NCI-H524 treated with DMSO at 0.1 percent for 48 hours (cell line): ENCODE measurements around the gene XCR1.
A peak's percentile ranks its signal among the peaks of the same experiment; 100 is the strongest.
"Not testable (repeated sequence)": the region's sequence is repeated elsewhere in the genome, so short reads cannot be mapped to it uniquely, and the experiment has no call there.

Experiments
- DNase-seq: peaks from one replicate; lab custom pipeline; 2025; lab: John Stamatoyannopoulos, UW

XCR1 gene

GRCh38 chr3:46027021-46027705 is at the start of gene XCR1:
Gene XCR1 (minus strand): TSS chr3:46027483. CDS start chr3:46021947, 5,536 bp downstream.
- DNase-seq: no peak

DNA sequence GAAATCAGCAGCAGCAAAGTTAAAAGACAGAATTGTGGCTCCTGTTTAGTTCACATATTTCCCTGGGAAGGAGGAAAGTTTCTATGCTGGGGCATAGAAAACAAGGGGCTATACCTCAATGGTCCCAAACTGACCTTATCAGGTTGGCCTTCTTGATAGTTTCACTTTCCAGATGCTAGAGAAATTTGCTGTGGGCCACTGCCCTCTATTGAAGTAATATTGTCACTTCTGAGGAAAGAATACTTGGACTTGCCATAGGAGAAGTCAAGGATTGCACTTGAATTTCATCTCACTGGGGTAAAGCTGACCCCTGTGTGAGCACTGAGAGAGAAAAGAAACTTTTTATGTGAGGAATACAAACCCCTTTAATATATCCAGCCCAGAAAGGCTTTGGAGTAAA is 49.3 kb upstream of the XCR1 start:
- no peak for DNase-seq

DNA sequence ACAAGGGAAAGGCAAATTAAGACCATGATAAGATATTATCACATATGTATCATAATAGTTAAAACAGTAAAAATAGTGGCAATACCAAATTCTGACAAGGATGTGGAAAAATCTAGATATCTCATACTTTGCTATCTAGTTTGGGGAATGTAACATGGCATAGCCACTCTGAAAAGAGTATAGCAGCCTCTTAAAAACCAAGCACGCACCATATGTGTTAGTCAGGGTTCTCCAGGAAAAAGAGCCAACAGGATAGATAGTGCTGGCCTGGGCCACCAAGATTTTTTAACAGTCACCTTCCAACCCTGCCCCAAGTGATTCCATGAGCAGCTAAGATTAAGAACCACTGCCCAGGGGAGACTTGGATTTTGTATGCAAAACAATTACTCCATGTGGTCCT is 48.5 kb upstream of the XCR1 start:
- no peak for DNase-seq

DNA sequence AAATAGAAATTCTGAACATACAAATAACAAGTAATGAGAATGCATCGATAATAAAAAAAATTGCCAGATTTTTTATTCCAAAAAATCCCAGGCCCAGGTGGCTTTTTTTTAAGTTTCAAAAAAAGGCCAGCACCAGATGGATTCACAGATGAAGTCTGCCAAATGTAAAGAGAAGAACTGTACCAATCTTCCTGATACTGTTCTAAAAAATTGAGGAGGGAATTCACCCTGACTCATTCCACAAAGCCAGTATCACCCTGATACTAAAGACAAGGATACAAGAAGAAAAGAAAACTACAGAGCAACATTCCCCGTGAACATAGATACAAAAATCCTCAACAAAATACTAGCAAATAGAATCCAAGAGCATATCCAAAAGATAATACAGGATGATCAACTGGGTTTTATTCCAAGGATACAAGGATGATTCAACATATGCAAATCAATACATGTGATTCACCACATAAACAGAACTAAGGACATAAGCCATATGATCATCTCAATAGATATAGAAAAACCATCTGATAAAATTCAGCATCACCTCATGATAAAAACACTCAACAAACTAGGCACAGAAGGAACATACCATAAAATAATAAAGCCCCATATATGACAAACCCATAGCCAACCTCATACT is 44.1 kb upstream of the XCR1 start:
- no peak for DNase-seq

- DNase-seq: no peak
Observed at GRCh38 chr3:46070595-46071093, 43.4 kb upstream of the XCR1 start.

GRCh38 chr3:46068501-46068900 is 41.2 kb upstream of the XCR1 start:
- DNase-seq: no peak

DNA sequence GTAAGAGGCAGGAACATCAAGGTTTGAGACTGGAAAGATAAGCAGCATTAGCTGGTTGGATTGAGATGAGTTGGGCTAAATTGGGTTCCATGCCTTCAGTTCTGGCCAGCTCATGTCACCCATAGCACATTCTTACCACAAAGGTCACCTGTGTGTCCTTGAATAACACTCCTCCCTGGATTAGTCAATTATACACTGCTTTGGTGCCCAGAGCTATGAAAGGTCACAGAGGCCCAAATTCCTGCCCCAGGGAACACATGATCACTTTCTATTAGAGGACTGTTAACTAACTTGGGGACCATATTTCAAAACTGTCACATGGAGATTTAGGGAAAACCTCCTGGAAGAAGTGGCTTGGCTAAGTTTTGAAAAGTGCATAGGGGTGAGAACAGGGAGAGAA is 40.1 kb upstream of the XCR1 start:
- no peak for DNase-seq

- DNase-seq: no peak
Observed at GRCh38 chr3:46065750-46066256, 38.5 kb upstream of the XCR1 start.

DNA sequence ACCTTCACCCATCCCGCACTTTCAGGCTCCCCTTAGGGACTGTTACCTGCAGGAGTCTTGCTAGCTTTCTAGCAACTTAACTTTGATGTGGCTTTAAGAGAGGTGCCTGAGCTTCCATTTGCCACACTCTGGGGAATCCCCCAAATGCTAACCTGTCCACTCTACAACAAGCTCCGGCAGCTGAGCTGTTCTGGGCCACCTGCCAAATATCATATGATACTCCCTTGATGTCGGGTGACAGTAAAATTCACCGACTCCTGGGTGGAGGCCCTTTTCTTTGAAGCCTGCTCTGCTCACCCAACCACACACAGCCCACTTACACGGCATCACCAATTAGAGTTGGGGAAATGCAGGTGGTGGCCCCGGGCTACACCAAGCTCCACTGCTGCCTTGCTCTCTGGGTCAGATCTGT is 38.0 kb upstream of the XCR1 start:
- DNase-seq: peak; percentile 43

GRCh38 chr3:46062679-46063078 is 35.4 kb upstream of the XCR1 start:
- DNase-seq: no peak

DNA sequence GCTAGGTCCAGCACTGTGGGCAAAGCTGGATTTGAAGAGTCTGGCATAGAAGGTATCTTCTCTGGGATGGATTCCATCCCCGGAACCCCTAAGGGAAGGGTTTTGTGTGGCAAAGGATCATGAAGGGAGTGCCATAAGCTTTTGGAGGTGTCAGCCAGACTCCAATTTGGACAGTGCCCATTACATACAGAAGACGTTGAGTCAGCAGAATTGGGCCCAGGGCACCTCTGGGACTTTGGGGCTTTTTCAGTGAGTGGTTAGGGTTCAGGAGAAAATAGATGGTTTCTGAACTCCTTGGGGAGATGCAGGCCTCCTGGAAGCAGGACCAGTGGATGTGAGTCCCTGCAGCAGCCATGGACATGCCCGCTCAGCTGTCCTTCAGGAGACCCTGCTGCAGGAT is 34.6 kb upstream of the XCR1 start:
- DNase-seq: no peak

DNA sequence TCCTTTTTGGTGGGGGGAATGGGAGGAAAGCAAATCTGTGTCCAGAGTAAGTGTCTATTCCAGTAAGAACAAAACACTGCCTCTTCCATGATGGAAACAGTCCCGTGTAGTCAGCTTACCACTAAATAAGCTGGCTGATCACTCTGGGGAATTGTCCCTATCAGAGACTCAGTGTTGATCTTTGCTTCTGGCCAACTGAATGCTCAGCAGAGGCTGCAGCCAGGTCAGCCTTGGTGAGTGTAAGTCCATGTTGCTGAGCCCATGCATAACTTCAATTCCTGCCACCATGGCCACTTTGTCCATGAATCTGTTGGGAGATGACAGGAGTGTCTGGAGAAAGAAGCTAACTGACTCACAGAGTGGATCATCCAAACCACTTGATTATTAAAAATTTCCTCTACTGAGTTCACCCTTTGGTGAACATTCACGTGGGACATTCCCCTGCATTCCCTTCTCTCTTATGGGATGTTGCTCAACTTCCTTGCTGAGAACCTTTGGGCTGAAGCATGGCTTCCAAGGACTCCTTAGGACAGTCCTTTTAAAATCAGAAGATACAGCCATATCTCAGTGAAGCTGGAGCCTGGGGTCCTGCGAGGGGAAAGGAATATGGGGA is 33.9 kb upstream of the XCR1 start:
- DNase-seq: no peak

- DNase-seq: no peak
Observed at GRCh38 chr3:46060551-46060950, 33.3 kb upstream of the XCR1 start.

GRCh38 chr3:46059432-46059831 is 32.1 kb upstream of the XCR1 start:
- no peak for DNase-seq

DNA sequence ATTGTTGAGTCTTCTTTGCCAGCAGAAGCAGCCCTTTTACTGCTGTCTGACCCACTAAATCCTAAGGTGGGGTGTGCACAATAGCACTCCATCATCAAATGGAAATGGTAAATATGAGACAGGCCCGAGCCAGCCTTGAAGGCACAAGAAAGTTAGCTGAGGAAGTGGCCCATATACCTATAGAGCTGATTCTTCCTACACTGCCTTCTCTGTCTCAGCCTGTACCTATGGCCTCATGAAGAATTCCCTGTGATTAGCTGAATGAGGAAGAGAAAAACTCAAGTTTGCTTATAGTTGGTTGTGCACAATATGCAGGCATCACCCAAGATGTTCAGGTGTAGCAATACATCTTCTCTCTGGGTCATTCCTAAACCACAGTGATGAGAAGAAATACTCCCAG is 31.7 kb upstream of the XCR1 start:
- no peak for DNase-seq

DNA sequence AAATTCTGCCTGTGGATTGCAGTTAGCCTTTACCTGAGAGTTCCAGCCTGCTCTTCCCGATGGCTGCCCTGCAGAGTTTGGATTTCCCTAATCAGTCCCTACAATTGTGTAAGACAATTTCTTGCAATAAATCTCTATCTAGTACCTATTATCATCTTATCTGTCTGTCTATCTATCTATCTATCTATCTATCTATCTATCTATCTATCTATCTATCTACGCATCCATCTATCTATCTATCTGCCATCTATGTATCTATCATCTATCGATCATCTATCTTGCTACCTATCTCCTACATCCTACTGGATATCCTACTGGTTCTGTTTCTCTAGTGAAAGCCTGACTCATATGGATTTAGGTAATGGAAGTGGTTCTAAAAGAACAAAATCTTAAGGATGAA is 30.4 kb upstream of the XCR1 start:
- DNase-seq: no peak

GRCh38 chr3:46056686-46057085 is 29.4 kb upstream of the XCR1 start:
- no peak for DNase-seq

GRCh38 chr3:46053761-46054515 is 26.7 kb upstream of the XCR1 start:
- DNase-seq: not testable (repeated sequence)

- not testable (repeated sequence) for DNase-seq
Observed at GRCh38 chr3:46053265-46053664, 26.0 kb upstream of the XCR1 start.

- DNase-seq: no peak
Observed at GRCh38 chr3:46052531-46052930, 25.2 kb upstream of the XCR1 start.

- DNase-seq: no peak
Observed at GRCh38 chr3:46049093-46049492, 21.8 kb upstream of the XCR1 start.

GRCh38 chr3:46046231-46046630 is 18.9 kb upstream of the XCR1 start:
- not testable (repeated sequence) for DNase-seq
